Neural crest cell (in vitro differentiated cells): ENCODE data around the gene CNIH3. TPM values are rescaled to one million over a fixed set of nuclear protein-coding genes. Genes with fewer than 3 reads are reported as not detected.

Experiments
- DNase-seq: peaks from one replicate; pipeline ENCODE4 v3.0.0; 2021; ENCODE audit warnings: low read depth, mixed read lengths, low spot score
- H3K27ac Mint-ChIP-seq: one replicate; pipeline ENCODE4 v1.8.0; 2021; ENCODE audit warnings: mild to moderate bottlenecking, mixed read lengths; ENCODE audit not compliant: unreplicated experiment
- H3K27me3 Mint-ChIP-seq: 2 replicates; pipeline ENCODE4 v1.8.0; 2021; ENCODE audit warnings: low read depth, mild to moderate bottlenecking, mixed read lengths
- H3K36me3 Mint-ChIP-seq: 2 replicates; pipeline ENCODE4 v1.8.0; 2021; ENCODE audit warnings: low read depth, mild to moderate bottlenecking, mixed read lengths
- H3K4me1 Mint-ChIP-seq: 2 replicates; pipeline ENCODE4 v1.8.0; 2021; ENCODE audit warnings: mixed read lengths
- H3K4me3 Mint-ChIP-seq: one replicate; pipeline ENCODE4 v1.8.0; 2021; ENCODE audit warnings: mild to moderate bottlenecking, mixed read lengths
- H3K9me3 Mint-ChIP-seq: 2 replicates; pipeline ENCODE4 v1.8.0; 2021; ENCODE audit warnings: mixed read lengths
- total RNA-seq: library from RNA; stranded (reverse); gene quantifications from 2 replicates; pipeline ENCODE4 v1.2.1, GENCODE V29; 2021
- TF ChIP-seq, protein P1 (sequence below): fragments of 200-600 bp; sonication (generic); conservative IDR thresholded peaks from 2 replicates; pipeline ENCODE4 v1.5.0; 2021; ENCODE audit warnings: antibody characterized with exemption, mild to moderate bottlenecking

Gene CNIH3
- total RNA-seq, 1 donor from 2014 or later, result 3.8 TPM

GRCh38 chr1:224757508-224757907, 141.4 kb downstream of the CNIH3 start:
- no peak for DNase-seq
- H3K27ac Mint-ChIP-seq, result no peak overlapping the region
- H3K27me3 Mint-ChIP-seq, result peaks cover 4% of the 10 kb centered on the region
- TF ChIP-seq, protein P1, sequence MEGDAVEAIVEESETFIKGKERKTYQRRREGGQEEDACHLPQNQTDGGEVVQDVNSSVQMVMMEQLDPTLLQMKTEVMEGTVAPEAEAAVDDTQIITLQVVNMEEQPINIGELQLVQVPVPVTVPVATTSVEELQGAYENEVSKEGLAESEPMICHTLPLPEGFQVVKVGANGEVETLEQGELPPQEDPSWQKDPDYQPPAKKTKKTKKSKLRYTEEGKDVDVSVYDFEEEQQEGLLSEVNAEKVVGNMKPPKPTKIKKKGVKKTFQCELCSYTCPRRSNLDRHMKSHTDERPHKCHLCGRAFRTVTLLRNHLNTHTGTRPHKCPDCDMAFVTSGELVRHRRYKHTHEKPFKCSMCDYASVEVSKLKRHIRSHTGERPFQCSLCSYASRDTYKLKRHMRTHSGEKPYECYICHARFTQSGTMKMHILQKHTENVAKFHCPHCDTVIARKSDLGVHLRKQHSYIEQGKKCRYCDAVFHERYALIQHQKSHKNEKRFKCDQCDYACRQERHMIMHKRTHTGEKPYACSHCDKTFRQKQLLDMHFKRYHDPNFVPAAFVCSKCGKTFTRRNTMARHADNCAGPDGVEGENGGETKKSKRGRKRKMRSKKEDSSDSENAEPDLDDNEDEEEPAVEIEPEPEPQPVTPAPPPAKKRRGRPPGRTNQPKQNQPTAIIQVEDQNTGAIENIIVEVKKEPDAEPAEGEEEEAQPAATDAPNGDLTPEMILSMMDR, result no peak
- no peaks in the 10 kb centered on the region for H3K4me1 Mint-ChIP-seq
- H3K4me3 Mint-ChIP-seq, result no peak overlapping the region
- peaks cover 12% of the 10 kb centered on the region for H3K9me3 Mint-ChIP-seq
- H3K36me3 Mint-ChIP-seq, result no peaks in the 10 kb centered on the region

DNA sequence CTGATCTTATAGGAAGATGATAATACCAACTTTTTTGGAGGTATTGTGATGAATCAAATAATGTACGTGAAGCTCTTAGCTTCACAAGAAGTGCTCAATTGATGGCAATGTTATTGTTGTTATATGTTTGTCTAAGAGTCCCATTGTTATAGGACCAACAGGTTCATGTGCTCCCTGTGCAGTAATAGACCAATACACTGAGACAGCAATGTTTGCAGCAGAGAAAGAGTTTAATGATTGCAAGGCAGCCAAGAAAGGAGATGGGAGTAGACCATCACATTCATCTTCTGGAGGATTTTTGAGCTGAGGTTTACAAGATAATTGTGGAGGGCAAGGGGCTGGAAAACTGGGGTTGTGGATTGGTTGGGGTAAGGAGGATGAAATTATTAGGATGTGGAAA, 143.0 kb downstream of the CNIH3 start:
- Mint-ChIP-seq H3K27me3 (no peaks in the 10 kb centered on the region), H3K4me1 (peaks cover 4% of the 10 kb centered on the region), H3K9me3 (peaks cover 11% of the 10 kb centered on the region), H3K36me3 (no peaks in the 10 kb centered on the region), H3K27ac (no peak overlapping the region), H3K4me3 (no peak overlapping the region)
- TF ChIP-seq, protein P1, result no peak
- DNase-seq, result no peak

DNA sequence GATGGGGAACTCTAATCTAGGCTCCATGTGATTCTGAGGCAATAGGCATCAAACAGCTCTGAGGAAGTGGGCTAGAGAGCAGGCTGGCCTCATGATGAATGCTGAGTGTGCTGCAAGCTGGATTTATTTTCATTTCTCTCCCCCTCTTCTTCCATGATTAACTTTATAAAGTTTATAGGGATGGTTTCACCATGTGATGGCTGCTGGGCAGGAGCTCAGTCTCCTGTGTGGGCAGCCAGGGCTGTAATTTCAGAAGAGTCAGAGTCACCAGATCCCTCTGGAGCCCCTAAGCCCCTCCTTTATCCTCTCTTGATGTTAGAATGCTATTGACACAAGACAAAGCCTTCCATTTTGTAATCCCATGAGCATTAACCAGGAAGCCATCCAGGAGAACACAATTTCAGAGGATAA, 143.6 kb downstream of the CNIH3 start:
- Mint-ChIP-seq H3K27ac (no peak overlapping the region), H3K36me3 (no peaks in the 10 kb centered on the region), H3K4me3 (no peak overlapping the region), H3K27me3 (no peaks in the 10 kb centered on the region), H3K4me1 (peaks cover 4% of the 10 kb centered on the region), H3K9me3 (peaks cover 11% of the 10 kb centered on the region)
- no peak for DNase-seq
- TF ChIP-seq, protein P1, result no peak

DNA sequence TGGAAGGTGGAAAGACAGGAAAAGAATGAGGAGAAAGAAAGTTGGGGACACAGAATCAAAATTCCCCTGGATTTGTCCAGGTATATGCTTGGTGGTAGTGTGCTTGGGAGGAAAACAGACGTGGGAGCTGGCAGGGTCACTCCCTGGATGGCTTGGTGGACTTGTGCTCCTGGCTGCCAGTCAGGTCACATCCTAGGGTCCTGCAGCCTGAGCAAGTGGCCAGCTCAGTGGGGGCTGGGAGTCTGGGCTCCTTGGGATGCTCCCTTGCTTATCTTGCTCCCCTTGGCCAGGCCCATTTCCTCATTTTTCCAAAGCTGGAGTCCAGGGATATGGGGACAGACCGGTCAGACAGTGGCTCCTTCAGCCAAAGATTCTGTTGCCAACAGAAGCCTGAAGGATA, 144.0 kb downstream of the CNIH3 start:
- no peak overlapping the region for H3K27ac Mint-ChIP-seq
- no peaks in the 10 kb centered on the region for H3K27me3 Mint-ChIP-seq
- DNase-seq, result no peak
- peaks cover 11% of the 10 kb centered on the region for H3K9me3 Mint-ChIP-seq
- H3K36me3 Mint-ChIP-seq, result no peaks in the 10 kb centered on the region
- peaks cover 4% of the 10 kb centered on the region for H3K4me1 Mint-ChIP-seq
- no peak overlapping the region for H3K4me3 Mint-ChIP-seq
- TF ChIP-seq, protein P1, result no peak

DNA sequence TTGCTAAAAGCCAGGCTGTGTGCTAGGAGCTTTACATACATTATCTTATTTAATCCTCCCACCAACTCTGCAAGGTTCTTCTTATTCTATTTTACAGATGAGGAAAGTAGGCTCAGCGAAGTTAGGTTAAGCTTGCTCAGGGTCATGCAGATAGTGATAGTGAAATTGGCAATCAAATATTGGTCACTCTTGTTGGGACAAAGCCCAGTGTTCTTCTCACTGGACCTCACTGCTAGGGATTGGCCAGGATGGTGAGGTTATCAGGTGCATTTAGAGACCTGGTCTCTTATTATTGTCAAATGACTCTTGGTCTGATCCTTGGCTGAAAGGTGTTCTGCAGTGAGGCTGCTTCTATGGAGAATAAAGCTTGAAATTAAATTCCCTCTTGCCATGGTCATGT, 145.1 kb downstream of the CNIH3 start:
- Mint-ChIP-seq H3K36me3 (no peaks in the 10 kb centered on the region), H3K4me3 (no peak overlapping the region), H3K4me1 (peaks cover 4% of the 10 kb centered on the region), H3K27me3 (no peaks in the 10 kb centered on the region), H3K9me3 (peaks cover 11% of the 10 kb centered on the region), H3K27ac (no peak overlapping the region)
- no peak for DNase-seq
- TF ChIP-seq, protein P1, result no peak

DNA sequence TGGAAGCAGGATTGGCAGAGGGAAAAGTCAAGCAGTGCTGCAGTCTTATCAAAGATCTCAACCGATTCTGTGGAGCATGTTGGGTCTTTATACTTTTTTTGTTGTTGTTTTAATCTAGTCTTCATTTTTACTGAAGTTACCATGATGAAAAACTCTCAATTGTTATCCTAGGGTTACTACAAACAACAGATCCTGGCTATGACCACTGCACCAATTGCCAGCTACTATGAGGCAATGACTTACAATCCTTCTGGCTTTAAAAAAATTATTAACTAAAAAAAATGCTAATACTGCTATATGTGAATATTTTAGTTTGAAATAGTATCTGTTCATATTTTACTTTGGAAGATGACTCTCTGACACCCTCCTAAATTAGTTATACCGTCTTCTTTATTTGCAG, 145.9 kb downstream of the CNIH3 start:
- no peak for DNase-seq
- H3K4me1 Mint-ChIP-seq, result peaks cover 4% of the 10 kb centered on the region
- H3K9me3 Mint-ChIP-seq, result peaks cover 11% of the 10 kb centered on the region
- H3K36me3 Mint-ChIP-seq, result no peaks in the 10 kb centered on the region
- TF ChIP-seq, protein P1, result no peak
- no peak overlapping the region for H3K4me3 Mint-ChIP-seq
- no peaks in the 10 kb centered on the region for H3K27me3 Mint-ChIP-seq
- H3K27ac Mint-ChIP-seq, result no peak overlapping the region
